BJ (cell line): ENCODE measurements around the gene MDM2. TPM values are rescaled to one million over a fixed set of nuclear protein-coding genes. Genes with fewer than 3 reads are reported as not detected.
A peak's percentile ranks its signal among the peaks of the same experiment; 100 is the strongest.
"Not testable (repeated sequence)": the region's sequence is repeated elsewhere in the genome, so short reads cannot be mapped to it uniquely, and the experiment has no call there.

Source experiments
- CTCF ChIA-PET: fragments of 350-600 bp; formaldehyde crosslinking; extraction: SDS; loops from one replicate; lab custom pipeline; 2021; ENCODE audit warnings: antibody characterized with exemption, inconsistent platforms; lab: Yijun Ruan, JAX
- POLR2A ChIA-PET: fragments of 300-600 bp; sonication (Branson Sonifier 250); formaldehyde crosslinking; extraction: SDS; loops from one replicate; lab custom pipeline; 2021; ENCODE audit warnings: antibody characterized with exemption; lab: Charles Lee
- DNase-seq: peaks from one replicate; pipeline ENCODE4 v3.0.0-alpha.2; 2011; ENCODE audit warnings: low read depth
- H3K27me3 ChIP-seq: 2 replicates; pipeline ENCODE4 v1.6.0; 2011; ENCODE audit warnings: low read length; ENCODE audit not compliant: control insufficient read depth, insufficient read depth
- H3K36me3 ChIP-seq: 2 replicates; pipeline ENCODE4 v1.5.1; 2011; ENCODE audit warnings: low read length; ENCODE audit not compliant: control insufficient read depth, insufficient read depth
- H3K4me3 ChIP-seq: 2 replicates; pipeline ENCODE4 v1.5.1; 2011; ENCODE audit warnings: low read depth, mild to moderate bottlenecking, control low read depth, low read length
- polyA plus RNA-seq: library from polyadenylated mRNA; depleted of rRNA; stranded (reverse); fragments of >200 nt; gene quantifications from 2 replicates; pipeline ENCODE4 v1.2.3, GENCODE V29; 2011
- TF ChIP-seq, protein P1 (sequence below): IDR thresholded peaks from 2 replicates; pipeline ENCODE4 v1.5.1; 2011; ENCODE audit warnings: low read depth, mild to moderate bottlenecking, control low read depth, inconsistent platforms, low read length, moderate library complexity; ENCODE audit not compliant: insufficient read depth

The MDM2 gene
- polyA plus RNA-seq, 1 experiment, result 15.1 TPM

- DNase-seq, result no peak
- Histone ChIP-seq H3K27me3 (no peaks in the 10 kb centered on the region), H3K36me3 (peaks cover 5% of the 10 kb centered on the region; the same call in 1 of the 2 replicates), H3K4me3 (peak overlapping the region; percentile 100)
- TF ChIP-seq, protein P1, sequence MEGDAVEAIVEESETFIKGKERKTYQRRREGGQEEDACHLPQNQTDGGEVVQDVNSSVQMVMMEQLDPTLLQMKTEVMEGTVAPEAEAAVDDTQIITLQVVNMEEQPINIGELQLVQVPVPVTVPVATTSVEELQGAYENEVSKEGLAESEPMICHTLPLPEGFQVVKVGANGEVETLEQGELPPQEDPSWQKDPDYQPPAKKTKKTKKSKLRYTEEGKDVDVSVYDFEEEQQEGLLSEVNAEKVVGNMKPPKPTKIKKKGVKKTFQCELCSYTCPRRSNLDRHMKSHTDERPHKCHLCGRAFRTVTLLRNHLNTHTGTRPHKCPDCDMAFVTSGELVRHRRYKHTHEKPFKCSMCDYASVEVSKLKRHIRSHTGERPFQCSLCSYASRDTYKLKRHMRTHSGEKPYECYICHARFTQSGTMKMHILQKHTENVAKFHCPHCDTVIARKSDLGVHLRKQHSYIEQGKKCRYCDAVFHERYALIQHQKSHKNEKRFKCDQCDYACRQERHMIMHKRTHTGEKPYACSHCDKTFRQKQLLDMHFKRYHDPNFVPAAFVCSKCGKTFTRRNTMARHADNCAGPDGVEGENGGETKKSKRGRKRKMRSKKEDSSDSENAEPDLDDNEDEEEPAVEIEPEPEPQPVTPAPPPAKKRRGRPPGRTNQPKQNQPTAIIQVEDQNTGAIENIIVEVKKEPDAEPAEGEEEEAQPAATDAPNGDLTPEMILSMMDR, result no peak
- ChIA-PET CTCF (interaction anchor here (0.6 to 1.8 kb wide), 7 partner anchors 8 to 460 kb away, joined by 3 to 6 read pairs (median 3); no protein-coding TSS in a partner anchor), POLR2A (interaction anchor here (0.9 to 1.1 kb wide), 2 partner anchors 22 to 63 kb away, joined by 4 to 7 read pairs; partner anchors contain the start of gene SLC35E3)
Measured at GRCh38 chr12:68809190-68810026, 1.4 kb downstream of the MDM2 start.

- POLR2A ChIA-PET, CTCF ChIA-PET, DNase-seq, H3K36me3 ChIP-seq, H3K27me3 ChIP-seq: not testable (repeated sequence)
- peak overlapping the region; percentile 100 for H3K4me3 ChIP-seq
Measured at GRCh38 chr12:68810027-68810389, 2.0 kb downstream of the MDM2 start.

DNA sequence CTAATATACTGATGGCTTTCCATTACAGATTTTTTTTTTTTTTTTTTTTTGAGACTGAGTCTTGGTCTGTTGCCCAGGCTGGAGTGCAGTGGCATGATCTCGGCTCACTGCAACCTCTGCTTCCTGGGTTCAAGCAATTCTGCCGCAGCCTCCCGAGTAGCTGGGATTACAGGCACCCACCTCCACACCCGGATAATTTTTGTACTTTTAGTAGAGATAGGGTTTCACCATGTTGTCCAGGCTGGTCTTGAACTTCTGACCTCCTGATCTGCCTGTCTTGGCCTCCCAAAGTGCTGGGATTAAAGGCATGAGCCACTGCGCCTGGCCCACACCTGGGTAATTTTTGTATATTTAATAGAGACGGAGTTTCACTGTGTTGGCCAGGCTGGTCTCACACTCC, 3.6 kb downstream of the MDM2 start:
- peak overlapping the region; percentile 16; the same call in 1 of the 2 replicates for H3K4me3 ChIP-seq
- not testable (repeated sequence) for H3K36me3 ChIP-seq
- CTCF ChIA-PET, result interaction anchor here (0.7 kb wide), 1 partner anchor 19 kb away, joined by 3 read pairs; no protein-coding TSS in a partner anchor

DNA sequence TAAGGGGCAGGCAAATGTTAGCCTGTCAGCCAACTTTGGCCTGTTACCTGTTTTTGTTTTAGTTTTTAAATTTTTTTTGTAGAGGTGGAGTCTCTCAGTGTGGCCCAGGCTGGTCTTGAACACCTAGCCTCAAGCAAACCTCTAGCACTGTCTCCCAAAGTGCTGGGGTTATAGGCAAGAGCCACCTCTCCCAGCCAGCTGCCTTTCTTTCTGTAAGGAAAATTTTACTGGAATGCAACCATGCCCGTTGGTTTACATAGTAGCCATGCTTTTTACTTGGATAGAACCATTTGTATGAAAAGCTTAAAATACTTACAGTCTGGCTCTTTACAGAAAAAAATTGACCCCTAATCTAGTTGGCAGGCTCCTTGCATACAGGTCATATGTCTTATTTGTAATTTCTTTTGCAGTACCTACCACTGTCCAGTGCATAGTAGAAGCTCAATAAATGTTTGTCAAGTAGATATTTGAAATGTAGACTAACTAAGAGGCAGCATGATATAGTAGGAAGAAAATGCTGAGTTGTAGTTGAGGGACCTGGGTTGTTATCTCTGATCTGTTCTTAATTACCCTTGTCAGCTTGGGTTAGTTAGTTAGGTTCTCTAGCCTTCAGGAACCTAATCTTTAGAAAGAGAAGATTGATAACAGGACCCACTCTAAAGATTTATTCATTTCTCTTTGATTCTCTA, 4.7 kb downstream of the MDM2 start:
- no peak for DNase-seq
- POLR2A ChIA-PET, result interaction anchor here (0.6 to 1.1 kb wide), 2 partner anchors 24 to 188 kb away, joined by 3 to 14 read pairs; no protein-coding TSS in a partner anchor
- Histone ChIP-seq H3K36me3 (peaks cover 10% of the 10 kb centered on the region), H3K27me3 (no peaks in the 10 kb centered on the region), H3K4me3 (peak overlapping the region; percentile 24)
- CTCF ChIA-PET, result interaction anchor here (1.2 kb wide), 1 partner anchor 18 kb away, joined by 6 read pairs; no protein-coding TSS in a partner anchor
- TF ChIP-seq, protein P1, result no peak

More for the DNA sequence above, 3.6 kb downstream of the MDM2 start:
- POLR2A ChIA-PET, DNase-seq, H3K27me3 ChIP-seq: not testable (repeated sequence)

- Histone ChIP-seq H3K36me3 (peaks cover 13% of the 10 kb centered on the region), H3K27me3 (no peaks in the 10 kb centered on the region), H3K4me3 (no peak overlapping the region)
- POLR2A ChIA-PET, result interaction anchor here (0.6 kb wide), 1 partner anchor 188 kb away, joined by 3 read pairs; no protein-coding TSS in a partner anchor
- CTCF ChIA-PET, result interaction anchor here (1.2 kb wide), 1 partner anchor 17 kb away, joined by 6 read pairs; no protein-coding TSS in a partner anchor
- TF ChIP-seq, protein P1, result no peak
- DNase-seq, result no peak
Measured at GRCh38 chr12:68813242-68813593, 5.2 kb downstream of the MDM2 start.
